GM18951 (cell line): ENCODE measurements around the gene THPO.

Source experiments
- POLR2A ChIP-seq: IDR thresholded peaks from 4 replicates; pipeline ENCODE4 v1.6.1; 2011; ENCODE audit warnings: mild to moderate bottlenecking; ENCODE audit not compliant: insufficient read length, insufficient read depth; ENCODE audit errors: extremely low read depth
- in situ Hi-C: fragments of 300-500 bp; cut with MboI; formaldehyde crosslinking; loops from one replicate; pipeline ENCODE4 v1.12.0; 2022; ENCODE audit warnings: low sequenced_read_pairs, mixed read lengths, inconsistent platforms; ENCODE audit not compliant: unreplicated experiment

The THPO gene

DNA sequence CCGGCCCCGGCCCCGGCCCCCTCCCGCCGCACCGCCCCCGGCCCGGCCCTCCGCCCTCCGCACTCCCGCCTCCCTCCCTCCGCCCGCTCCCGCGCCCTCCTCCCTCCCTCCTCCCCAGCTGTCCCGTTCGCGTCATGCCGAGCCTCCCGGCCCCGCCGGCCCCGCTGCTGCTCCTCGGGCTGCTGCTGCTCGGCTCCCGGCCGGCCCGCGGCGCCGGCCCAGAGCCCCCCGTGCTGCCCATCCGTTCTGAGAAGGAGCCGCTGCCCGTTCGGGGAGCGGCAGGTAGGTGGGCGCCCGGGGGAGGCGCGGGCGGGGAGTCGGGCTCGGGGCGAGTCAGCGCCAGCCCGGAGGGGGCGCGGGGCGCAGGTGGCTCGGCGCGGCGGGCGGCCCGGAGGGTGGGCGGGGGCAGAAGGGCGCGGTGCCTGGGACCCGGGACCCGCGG, 2.2 kb upstream of the THPO start:
- in situ Hi-C loops = no loop called here

DNA sequence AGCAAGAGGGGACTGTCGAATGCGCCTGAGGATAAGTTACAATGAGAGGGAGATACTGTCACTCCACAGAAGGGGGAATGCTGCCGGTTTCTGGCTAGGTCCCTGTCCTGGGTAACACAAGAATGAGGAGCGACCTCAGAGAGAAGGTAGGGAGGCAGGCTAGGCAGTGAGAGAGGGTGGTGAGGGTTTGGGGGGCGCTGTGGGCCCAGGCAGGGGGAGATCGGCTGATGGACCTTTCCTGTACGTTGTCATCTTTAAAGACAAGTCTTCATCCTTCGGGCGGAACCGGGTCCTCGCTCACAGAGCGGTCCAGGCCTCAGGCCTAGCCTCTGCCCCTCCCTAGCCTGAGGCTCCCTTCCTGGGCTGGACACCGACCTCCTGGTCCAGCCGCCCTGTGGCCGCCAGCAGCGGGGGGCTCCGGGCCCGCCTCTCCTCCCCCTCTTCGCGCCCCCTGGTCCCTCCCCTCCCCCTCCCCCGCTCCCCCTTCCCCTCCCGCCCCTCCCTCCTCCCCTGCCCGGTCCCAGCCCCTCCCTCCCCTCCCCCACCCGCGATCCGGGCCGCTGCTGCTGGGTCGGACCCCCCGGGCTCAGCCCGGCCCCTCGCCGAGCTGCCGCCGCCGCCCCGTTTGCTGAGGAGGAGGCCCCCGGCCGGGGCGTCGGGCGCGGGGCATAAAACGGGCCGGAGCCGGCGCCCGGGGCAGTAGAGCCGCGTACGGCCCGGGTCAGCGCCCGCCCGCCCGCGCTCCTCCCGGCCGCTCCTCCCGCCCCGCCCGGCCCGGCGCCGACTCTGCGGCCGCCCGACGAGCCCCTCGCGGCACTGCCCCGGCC, 1.6 kb upstream of the THPO start, which contains the start of gene CHRD:
TSS of gene CHRD (plus strand) at position 697 of the 827 bp plus-strand sequence. CDS start 265 bp downstream, outside the sequence.
- TF ChIP-seq POLR2A = no peak
- in situ Hi-C loops = no loop called here

More for the DNA sequence above, 2.2 kb upstream of the THPO start:
- no peak for TF ChIP-seq POLR2A

DNA sequence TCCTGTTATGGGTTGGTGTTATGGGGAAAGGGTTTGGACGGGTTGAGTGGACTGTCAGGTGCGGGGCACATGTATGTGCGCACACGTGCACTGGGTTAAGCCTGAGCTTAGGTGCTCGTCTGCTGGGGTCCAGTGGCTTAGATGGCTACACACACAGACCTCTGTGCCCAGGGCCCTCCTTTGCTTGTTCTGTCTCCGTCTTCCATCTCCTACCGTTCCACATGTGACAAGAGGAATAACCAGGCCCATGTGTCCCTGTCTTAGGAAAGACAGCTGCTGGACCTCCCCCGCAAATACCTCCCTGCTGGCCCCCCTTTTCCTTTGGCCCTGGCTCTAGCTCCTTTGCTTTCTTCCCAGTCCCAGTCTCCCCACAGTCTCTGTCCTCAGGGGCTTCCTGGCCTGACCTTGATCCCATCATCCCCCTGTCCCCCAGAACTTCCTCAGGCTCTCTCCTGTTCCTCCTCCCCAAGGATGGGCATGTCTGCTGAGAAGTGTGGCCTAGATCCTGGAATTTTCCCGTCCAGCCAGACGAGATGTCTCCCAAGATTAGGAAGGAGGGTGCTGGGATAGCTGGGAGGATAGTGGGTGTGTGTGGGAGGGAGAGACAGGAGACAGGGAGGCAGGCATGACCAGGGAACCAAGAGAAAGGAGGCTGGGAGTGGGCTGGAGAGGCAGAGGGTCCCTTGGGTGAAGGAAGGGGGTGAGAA, 797 bp upstream of the THPO start:
- no peak for TF ChIP-seq POLR2A
- in situ Hi-C loops = no loop called here

DNA sequence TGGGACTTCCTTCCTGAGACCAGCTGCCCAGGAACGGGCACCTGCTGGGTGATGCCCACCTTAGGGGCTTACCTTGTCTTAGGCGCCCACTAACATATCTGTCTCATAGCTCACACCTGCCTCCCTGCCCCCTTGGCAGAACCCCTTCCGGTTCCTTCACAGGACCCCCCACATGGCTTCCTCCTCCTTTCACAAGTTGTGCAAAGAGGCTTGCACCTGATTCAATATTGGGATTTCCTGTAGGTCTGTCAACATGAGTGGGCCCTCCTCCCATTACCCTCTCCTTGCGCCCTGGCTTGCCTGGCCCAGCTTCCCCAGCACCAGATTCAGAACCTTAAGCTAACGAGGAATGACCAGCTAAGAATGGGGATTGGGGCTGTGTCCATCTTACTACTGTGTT, 633 bp downstream of the THPO start:
- in situ Hi-C loops = no loop called here
- no peak for TF ChIP-seq POLR2A

DNA sequence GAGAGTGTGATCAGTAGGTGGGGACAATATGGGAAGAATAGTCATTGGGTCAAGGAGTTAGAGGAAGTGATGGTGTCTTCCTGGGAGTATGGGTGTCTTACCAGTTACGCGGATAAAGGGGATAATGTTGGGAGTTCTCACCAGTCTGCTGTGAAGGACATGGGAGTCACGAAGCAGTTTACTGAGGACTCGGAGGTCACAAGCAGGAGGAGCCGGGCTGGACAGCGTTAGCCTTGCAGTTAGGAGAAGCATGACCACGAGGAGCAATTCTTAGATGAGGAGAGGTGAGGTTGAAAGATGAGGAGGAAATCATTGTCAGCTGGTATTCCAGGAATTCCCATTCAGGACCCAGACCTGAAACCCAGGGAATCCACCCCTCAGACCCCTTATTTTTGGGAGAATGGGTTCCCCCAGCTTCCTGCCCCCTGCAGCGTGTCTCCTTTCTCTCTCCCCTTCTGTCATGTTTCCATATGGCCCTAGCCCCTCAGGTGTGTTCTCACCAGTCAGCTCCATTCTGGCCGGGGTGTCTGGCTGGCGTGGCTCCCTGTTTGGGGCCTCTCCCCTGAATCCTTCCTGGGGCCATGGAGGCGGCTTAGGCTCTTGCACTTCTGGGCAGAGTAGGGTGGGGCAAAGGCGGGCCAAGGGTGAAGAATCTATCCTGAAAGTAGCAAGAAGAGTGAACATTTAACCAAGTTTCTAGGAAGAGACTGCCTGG, 2.1 kb downstream of the THPO start:
- in situ Hi-C loops = no loop called here

DNA sequence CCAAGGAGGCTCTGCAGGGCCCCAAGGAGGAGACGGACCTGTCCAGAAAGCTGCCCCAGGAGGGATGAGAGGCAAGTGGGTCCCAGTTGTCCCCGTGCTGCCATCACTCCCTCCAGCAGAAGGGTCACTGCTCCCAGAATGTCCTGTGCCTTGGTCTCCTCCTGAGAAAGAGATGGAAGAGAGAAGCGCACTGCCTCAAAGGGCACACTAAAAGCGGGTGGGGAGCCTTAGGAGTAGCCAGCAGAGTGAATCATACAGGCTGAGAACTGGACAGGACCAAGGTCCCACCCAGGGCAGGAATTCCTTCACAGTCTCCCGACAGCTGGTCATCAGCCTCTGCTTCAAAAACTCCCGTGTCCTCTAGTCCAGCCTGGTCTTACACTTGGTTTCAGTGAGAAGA, 4.6 kb downstream of the THPO start:
- in situ Hi-C loops = loop anchor here (25.0 kb wide), 1 partner anchor 164 kb away; no protein-coding TSS in a partner anchor
- TF ChIP-seq POLR2A = no peak

More for the DNA sequence above, 2.1 kb downstream of the THPO start:
- no peak for TF ChIP-seq POLR2A

DNA sequence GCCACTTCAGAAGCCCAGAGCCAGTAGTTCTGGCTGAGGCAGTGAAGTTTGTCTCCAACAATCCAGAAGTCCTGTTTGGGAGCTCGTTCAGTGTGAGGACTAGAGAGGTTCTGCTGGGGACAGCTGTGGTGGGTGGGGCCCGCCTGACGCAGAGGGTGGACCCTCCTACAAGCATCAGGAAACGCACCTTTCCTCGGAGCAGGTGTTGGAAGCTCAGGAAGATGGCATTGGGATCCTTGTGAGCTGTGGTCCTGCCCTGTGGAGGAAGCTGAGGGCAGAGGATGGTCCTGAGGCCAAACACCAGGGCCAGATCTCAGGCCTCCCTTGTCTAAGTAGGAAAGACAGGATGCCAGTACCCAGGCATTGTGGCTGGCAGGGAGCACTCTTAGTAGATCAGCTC, 5.1 kb downstream of the THPO start:
- in situ Hi-C loops = loop anchor here (25.0 kb wide), 1 partner anchor 164 kb away; no protein-coding TSS in a partner anchor
- no peak for TF ChIP-seq POLR2A

DNA sequence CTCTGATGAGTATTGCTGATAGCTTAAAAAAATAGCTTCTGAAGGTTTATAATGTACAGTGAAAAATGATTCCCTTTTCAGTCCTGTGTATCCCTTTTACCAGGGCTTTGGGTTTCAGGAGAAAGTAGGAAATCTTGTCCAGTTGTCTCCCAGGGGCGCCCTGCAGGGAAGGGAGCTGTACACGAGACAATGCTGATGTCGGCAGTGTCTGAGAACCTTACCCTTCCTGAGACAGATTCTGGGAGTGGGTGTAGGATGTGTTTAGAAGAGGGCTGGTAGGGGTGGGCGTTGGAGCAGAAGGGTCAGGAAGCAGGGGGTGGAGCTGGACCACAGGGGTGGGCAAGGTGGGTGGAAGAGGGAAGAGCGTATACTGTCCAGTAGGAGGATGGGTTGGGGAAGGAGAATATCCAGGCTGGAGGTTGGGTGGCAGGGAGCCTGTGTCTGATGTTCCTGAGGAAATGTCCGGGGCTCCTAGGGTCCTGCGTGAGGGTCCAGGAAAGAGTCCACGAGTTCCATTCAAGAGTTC, 5.6 kb downstream of the THPO start:
- no peak for TF ChIP-seq POLR2A
- in situ Hi-C loops = loop anchor here (25.0 kb wide), 1 partner anchor 165 kb away; no protein-coding TSS in a partner anchor

DNA sequence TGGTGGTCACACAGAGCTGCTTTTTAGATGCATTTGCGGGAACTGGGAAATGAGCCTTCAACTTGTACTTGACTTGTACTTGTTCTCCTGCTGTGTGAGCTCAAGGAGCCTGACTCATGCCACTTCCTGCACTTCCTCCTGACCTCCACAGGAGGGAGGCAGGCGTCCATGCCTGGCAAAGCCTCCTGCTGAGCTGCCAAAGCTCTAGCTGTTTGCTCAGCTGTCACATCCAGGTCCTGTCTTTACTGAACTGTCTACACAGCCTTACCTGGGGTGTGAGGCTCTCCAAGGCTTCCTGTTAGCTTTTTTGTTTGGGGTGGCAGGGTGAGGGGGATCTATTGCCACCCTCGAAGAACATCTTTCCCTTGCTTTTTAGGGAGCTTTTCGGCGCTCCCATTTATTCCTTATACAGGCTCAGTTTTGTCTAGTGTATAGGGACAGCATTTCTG, 6.4 kb downstream of the THPO start:
- no peak for TF ChIP-seq POLR2A
- in situ Hi-C loops = loop anchor here (25.0 kb wide), 1 partner anchor 166 kb away; no protein-coding TSS in a partner anchor

DNA sequence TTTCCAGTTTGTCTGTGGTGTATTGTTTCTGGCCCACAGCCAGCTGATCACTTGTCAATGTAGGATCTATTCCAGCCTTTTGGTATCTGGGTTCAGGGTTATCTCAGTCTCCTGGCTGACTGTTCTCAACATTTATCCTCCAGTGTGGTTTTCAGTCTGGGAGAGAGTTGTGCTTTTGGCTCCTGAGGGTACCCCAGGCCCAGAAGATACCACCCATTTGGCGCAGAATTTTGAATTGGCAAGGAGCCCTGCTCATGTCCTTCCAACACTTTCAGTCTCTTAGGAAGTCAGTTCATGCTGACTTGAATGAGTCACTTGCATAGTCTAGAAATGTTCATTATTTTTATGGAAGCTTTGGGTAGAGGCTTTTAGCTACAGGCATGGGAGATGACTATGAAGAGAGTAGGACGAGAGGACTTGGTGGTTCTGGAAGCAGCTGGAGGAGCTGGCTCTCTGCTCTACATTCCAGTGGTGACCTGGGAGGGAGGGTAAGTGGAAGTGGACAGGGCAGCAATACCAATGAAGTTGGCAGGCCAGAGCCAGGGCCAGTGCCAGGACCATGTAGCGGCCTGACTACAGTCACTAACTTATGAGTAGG, 9.3 kb downstream of the THPO start:
- in situ Hi-C loops = loop anchor here (25.0 kb wide), 1 partner anchor 169 kb away; no protein-coding TSS in a partner anchor

DNA sequence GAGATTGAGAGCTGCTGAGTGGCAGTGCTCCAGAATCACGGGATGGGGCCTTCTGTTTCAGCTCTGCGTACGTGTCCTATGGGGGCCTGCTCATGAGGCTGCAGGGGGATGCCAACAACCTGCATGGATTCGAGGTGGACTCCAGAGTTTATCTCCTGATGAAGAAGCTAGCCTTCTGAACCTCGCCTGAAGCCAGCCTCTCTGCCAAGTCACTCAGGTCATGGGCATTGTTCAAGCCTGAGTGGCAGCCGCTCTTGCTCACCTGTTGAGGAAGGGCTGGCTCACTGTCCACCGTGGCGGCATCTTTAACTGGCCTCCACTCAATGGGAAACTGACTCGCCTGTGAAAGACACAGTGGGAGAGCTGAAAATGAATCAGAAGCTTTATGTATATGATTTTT, 9.9 kb downstream of the THPO start:
- in situ Hi-C loops = loop anchor here (25.0 kb wide), 1 partner anchor 169 kb away; no protein-coding TSS in a partner anchor
- TF ChIP-seq POLR2A = no peak

More for the DNA sequence above, 9.3 kb downstream of the THPO start:
- TF ChIP-seq POLR2A = no peak

DNA sequence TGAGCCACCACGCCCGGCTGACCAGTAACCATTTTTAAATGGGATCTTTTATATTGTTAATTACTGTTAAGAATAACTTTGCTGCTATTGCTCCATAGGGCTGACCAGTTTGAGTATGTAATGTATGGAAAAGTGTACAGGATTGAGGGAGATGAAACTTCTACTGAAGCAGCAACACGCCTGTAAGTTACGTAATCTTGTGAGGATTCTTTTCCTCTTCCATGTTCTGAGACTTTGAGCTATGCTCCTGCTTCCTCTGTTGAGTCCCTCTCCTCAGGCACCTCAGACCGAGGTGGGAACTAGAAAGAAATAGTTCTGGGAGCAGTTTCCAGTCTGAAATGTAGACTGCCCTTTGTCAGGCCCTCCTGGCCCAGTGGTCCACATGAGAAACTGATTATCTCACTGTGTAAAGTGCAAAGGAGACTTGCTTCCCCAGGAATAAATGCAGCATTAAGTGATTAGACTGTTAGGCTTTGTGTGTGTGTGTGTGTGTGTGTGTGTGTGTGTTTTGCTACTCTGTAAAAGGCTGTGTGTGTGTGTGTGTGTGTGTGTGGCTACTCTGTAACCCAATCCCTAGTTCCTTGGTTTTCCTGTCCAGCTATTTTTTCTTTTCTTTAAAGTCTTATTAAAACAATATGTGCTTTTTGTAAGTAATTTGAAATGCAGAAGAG, 11.3 kb downstream of the THPO start:
- in situ Hi-C loops = loop anchor here (25.0 kb wide), 1 partner anchor 171 kb away; no protein-coding TSS in a partner anchor
- TF ChIP-seq POLR2A = no peak
